Activated gamma-delta T cell (primary cell): ENCODE data around the gene CAMK1D.

Experiments used
- DNase-seq: peaks from one replicate; lab custom pipeline; 2025; lab: John Stamatoyannopoulos, UW

Gene CAMK1D

GRCh38 chr10:12594448-12594944 lies 245.1 kb downstream of the CAMK1D start:
- DNase-seq: no peak

GRCh38 chr10:12595936-12596576 lies 246.7 kb downstream of the CAMK1D start:
- no peak for DNase-seq

GRCh38 chr10:12597176-12597575 lies 247.8 kb downstream of the CAMK1D start:
- DNase-seq: no peak

GRCh38 chr10:12597788-12598765 lies 248.7 kb downstream of the CAMK1D start:
- DNase-seq: no peak

- no peak for DNase-seq
Measured at GRCh38 chr10:12600652-12601051, 251.3 kb downstream of the CAMK1D start.

GRCh38 chr10:12602521-12602920 lies 253.2 kb downstream of the CAMK1D start:
- no peak for DNase-seq

GRCh38 chr10:12603766-12604470 lies 254.6 kb downstream of the CAMK1D start:
- DNase-seq: no peak

- DNase-seq: no peak
Measured at GRCh38 chr10:12605580-12606405, 256.4 kb downstream of the CAMK1D start.

GRCh38 chr10:12606461-12606860 lies 257.1 kb downstream of the CAMK1D start:
- DNase-seq: no peak

- no peak for DNase-seq
Measured at GRCh38 chr10:12608761-12609160, 259.4 kb downstream of the CAMK1D start.

- DNase-seq: no peak
Measured at GRCh38 chr10:12609435-12609834, 260.1 kb downstream of the CAMK1D start.

- DNase-seq: no peak
Measured at GRCh38 chr10:12613136-12613535, 263.8 kb downstream of the CAMK1D start.

- DNase-seq: no peak
Measured at GRCh38 chr10:12614177-12614995, 265.0 kb downstream of the CAMK1D start.

- DNase-seq: no peak
Measured at GRCh38 chr10:12615296-12616220, 266.2 kb downstream of the CAMK1D start.

- DNase-seq: no peak
Measured at GRCh38 chr10:12617191-12618175, 268.1 kb downstream of the CAMK1D start.

GRCh38 chr10:12622016-12622415 lies 272.7 kb downstream of the CAMK1D start:
- DNase-seq: no peak

GRCh38 chr10:12622691-12623090 lies 273.3 kb downstream of the CAMK1D start:
- no peak for DNase-seq

GRCh38 chr10:12625393-12626023 lies 276.2 kb downstream of the CAMK1D start:
- no peak for DNase-seq
